Measurements from ENCODE around the gene HMGXB3.

DNA sequence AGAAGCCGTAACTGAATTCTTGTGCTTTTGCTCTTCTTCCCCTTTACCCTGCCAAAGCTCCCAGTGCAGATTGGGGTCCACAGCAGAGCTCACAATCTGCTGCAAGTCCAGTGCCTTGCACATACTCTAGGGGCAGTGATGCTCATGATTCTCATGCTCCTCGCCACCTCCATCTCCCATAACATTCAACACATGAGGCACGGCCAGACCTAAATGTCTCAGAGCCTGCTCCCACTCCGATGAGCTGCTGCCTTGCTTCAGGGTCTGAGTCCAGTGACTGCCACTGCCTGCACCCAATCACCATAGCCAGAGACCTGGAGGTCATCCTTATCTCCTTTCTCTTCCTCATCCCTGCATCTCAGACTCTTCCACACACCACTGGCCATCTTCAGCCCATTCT lies 75.3 kb downstream of the HMGXB3 start:
- TF ChIP-seq, protein P1, sequence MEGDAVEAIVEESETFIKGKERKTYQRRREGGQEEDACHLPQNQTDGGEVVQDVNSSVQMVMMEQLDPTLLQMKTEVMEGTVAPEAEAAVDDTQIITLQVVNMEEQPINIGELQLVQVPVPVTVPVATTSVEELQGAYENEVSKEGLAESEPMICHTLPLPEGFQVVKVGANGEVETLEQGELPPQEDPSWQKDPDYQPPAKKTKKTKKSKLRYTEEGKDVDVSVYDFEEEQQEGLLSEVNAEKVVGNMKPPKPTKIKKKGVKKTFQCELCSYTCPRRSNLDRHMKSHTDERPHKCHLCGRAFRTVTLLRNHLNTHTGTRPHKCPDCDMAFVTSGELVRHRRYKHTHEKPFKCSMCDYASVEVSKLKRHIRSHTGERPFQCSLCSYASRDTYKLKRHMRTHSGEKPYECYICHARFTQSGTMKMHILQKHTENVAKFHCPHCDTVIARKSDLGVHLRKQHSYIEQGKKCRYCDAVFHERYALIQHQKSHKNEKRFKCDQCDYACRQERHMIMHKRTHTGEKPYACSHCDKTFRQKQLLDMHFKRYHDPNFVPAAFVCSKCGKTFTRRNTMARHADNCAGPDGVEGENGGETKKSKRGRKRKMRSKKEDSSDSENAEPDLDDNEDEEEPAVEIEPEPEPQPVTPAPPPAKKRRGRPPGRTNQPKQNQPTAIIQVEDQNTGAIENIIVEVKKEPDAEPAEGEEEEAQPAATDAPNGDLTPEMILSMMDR (IDR thresholded peaks at IDR 0.05), result no peak
- no peak for TF ChIP-seq POLR2AphosphoS5 (IDR thresholded peaks at IDR 0.05; ENCODE audit: low read depth, low read length)
